ENCODE results near the gene BDH1.

The BDH1 gene

DNA sequence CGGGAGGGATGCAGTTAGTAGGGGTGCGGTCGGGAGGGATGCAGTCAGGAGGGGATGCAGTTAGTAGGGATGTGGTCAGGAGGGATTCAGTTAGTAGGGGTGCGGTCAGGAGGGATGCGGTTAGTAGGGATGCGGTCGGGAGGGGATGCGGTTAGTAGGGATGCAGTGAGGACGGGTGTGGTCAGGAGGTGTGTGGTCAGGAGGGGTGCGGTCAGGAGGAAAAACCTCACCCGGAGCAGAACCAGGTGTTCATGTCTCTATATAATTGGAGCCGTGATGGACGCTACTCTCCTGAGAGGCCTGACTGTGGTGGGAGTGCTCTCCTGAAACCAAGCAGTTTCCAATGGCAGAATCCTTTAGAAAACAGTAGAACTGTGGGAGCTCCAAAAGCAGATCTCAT is 95.8 kb downstream of the BDH1 start:
- Histone ChIP-seq H3K9ac (ENCODE audit: low read length) (no peak overlapping the region), H3K9me3 (ENCODE audit: control insufficient read depth, low read length) (no peaks in the 10 kb centered on the region), H3K4me3 (ENCODE audit: low read length) (no peak overlapping the region), H3K27me3 (replicated peaks; ENCODE audit: control insufficient read depth, insufficient read depth, low read length) (peaks cover 3% of the 10 kb centered on the region), H3K4me1 (ENCODE audit: control insufficient read depth, insufficient read depth, low read length) (peaks cover 20% of the 10 kb centered on the region), H3K36me3 (ENCODE audit: control insufficient read depth, insufficient read depth, low read length, severe bottlenecking) (no peaks in the 10 kb centered on the region)
- no peak for DNase-seq (ENCODE audit: low read depth)
